Fibroblast of the aortic adventitia (primary cell): Measurements from ENCODE around the gene C9orf85. TPM values are rescaled to one million over a fixed set of nuclear protein-coding genes. Genes with fewer than 3 reads are reported as not detected.

ENCODE experiments used
- DNase-seq: peaks from one replicate; pipeline ENCODE4 v3.0.0-alpha.2; 2010; ENCODE audit warnings: low read depth
- H3K4me3 ChIP-seq: 2 replicates; pipeline ENCODE4 v1.5.1; 2011; ENCODE audit warnings: low read depth, mild to moderate bottlenecking, control low read depth, low read length, moderate library complexity
- CTCF ChIP-seq: IDR thresholded peaks from 2 replicates; pipeline ENCODE4 v1.5.1; 2011; ENCODE audit warnings: mild to moderate bottlenecking, low read length, control low read depth, inconsistent platforms; ENCODE audit not compliant: insufficient read depth
- total RNA-seq: library from RNA; depleted of rRNA; stranded (reverse); fragments of >200 nt; gene quantifications from 2 replicates; pipeline ENCODE4 v1.2.3, GENCODE V29; 2012; ENCODE audit warnings: low replicate concordance

The C9orf85 gene
- 14.6 and 87.3 TPM in 2 replicates for total RNA-seq

GRCh38 chr9:71911061-71911907 is at the start of gene C9orf85, which contains the start of gene ABHD17B:
Gene C9orf85 (plus strand): TSS chr9:71911639. CDS start chr9:71911735, 96 bp downstream.
Gene ABHD17B (minus strand): TSS chr9:71911193. CDS start chr9:71875080, 36,113 bp downstream.
- peak within 1 kb of the TSS; percentile 93 for H3K4me3 ChIP-seq
- peak; percentile 99 for DNase-seq
- no peak for TF ChIP-seq CTCF

- TF ChIP-seq CTCF, result no peak
- DNase-seq, result peak; percentile 45
Observed at GRCh38 chr9:71863631-71864030, 47.8 kb upstream of the C9orf85 start.

GRCh38 chr9:71875345-71875744 is 36.1 kb upstream of the C9orf85 start:
- H3K4me3 ChIP-seq, result no peak overlapping the region
- no peak for DNase-seq
- no peak for TF ChIP-seq CTCF

More at GRCh38 chr9:71863631-71864030, 47.8 kb upstream of the C9orf85 start:
- no peak overlapping the region for H3K4me3 ChIP-seq

- no peak for TF ChIP-seq CTCF
- DNase-seq, result no peak
- no peak overlapping the region for H3K4me3 ChIP-seq
Observed at GRCh38 chr9:71876106-71876505, 35.3 kb upstream of the C9orf85 start.

GRCh38 chr9:71876829-71877228 is 34.6 kb upstream of the C9orf85 start:
- H3K4me3 ChIP-seq, result no peak overlapping the region
- no peak for TF ChIP-seq CTCF
- DNase-seq, result no peak

- no peak overlapping the region for H3K4me3 ChIP-seq
- no peak for TF ChIP-seq CTCF
- no peak for DNase-seq
Observed at GRCh38 chr9:71878327-71879274, 32.8 kb upstream of the C9orf85 start.
